A549 treated with ZK216348 at 1 μM for 4 hours (cell line): ENCODE measurements around the gene DES. TPM values are rescaled to one million over a fixed set of nuclear protein-coding genes. Genes with fewer than 3 reads are reported as not detected.

ENCODE experiments used
- total RNA-seq: library from RNA; stranded (reverse); fragments of 200-300 nt; extraction: Qiagen RNA extraction; gene quantifications from 5 replicates; pipeline ENCODE4 v1.2.3, GENCODE V29; 2022; ENCODE audit warnings: low read depth

Gene DES
- 0.18 to 0.51 TPM (median 0.40 TPM) in 3 of 5 replicates, not detected in the others for total RNA-seq

GRCh38 chr2:219418155-219419011 is at the start of gene DES:
Gene DES, plus strand, starts transcription at chr2:219418377. Its CDS starts 86 bp downstream, at chr2:219418463.

GRCh38 chr2:219387306-219388120 is 30.7 kb upstream of the DES start, which contains the start of gene DNPEP:
Gene DNPEP, minus strand, starts transcription at chr2:219387912. Its CDS starts 118 bp downstream, at chr2:219387794.

GRCh38 chr2:219434718-219435525 is 16.7 kb downstream of the DES start, which contains the start of gene SPEG:
Gene SPEG, plus strand, starts transcription at chr2:219434843. Its CDS starts 135 bp downstream, at chr2:219434978.

Other genes with a start within 250 kb of the DES start
- gene SLC23A3, start 248.3 kb upstream of the DES start, total RNA-seq, result 0.28 to 0.80 TPM (median 0.46 TPM) in 5 replicates
- 32.1 to 55.5 TPM (median 46.5 TPM) in 5 replicates for gene CNPPD1, start 241.5 kb upstream of the DES start, total RNA-seq
- gene RETREG2, start 240.1 kb upstream of the DES start, total RNA-seq, result 53.9 to 88.2 TPM (median 84.2 TPM) in 5 replicates
- gene ZFAND2B, start 211.6 kb upstream of the DES start, total RNA-seq, result 12.4 to 25.5 TPM (median 20.6 TPM) in 5 replicates
- gene ABCB6, start 199.4 kb upstream of the DES start, total RNA-seq, result 23.6 to 35.5 TPM (median 32.1 TPM) in 5 replicates
- gene ATG9A, start 188.7 kb upstream of the DES start, total RNA-seq, result 30.5 to 48.5 TPM (median 47.1 TPM) in 5 replicates
- gene ANKZF1, start 188.6 kb upstream of the DES start, total RNA-seq, result 16.7 to 21.8 TPM (median 20.0 TPM) in 5 replicates
- gene GLB1L, start 172.9 kb upstream of the DES start, total RNA-seq, result 5.3 to 9.7 TPM (median 6.5 TPM) in 5 replicates
- gene STK16, start 172.9 kb upstream of the DES start, total RNA-seq, result 23.4 to 34.2 TPM (median 27.8 TPM) in 5 replicates
- gene TUBA4B, start 165.1 kb upstream of the DES start, total RNA-seq, result 0.26 to 0.33 TPM (median 0.27 TPM) in 3 of 5 replicates, not detected in the others
- 299 to 359 TPM (median 345 TPM) in 5 replicates for gene TUBA4A, start 164.5 kb upstream of the DES start, total RNA-seq
- gene DNAJB2, start 139.0 kb upstream of the DES start, total RNA-seq, result 28.6 to 57.4 TPM (median 45.2 TPM) in 5 replicates
- gene PTPRN, start 109.0 kb upstream of the DES start, total RNA-seq, result 1.1 to 1.8 TPM (median 1.4 TPM) in 5 replicates
- gene RESP18, start 85.6 kb upstream of the DES start, total RNA-seq, result not detected in 5 replicates
- gene DNPEP, start 30.5 kb upstream of the DES start, total RNA-seq, result 51.7 to 64.3 TPM (median 58.3 TPM) in 5 replicates
- 5.1 to 10.4 TPM (median 6.9 TPM) in 5 replicates for gene SPEG, start 16.5 kb downstream of the DES start, total RNA-seq
- gene GMPPA, start 80.5 kb downstream of the DES start, total RNA-seq, result 30.0 to 39.8 TPM (median 38.7 TPM) in 5 replicates
- 0.08 to 0.17 TPM (median 0.09 TPM) in 4 of 5 replicates, not detected in the other for gene ASIC4, start 96.1 kb downstream of the DES start, total RNA-seq
- 12.5 to 32.0 TPM (median 29.8 TPM) in 5 replicates for gene CHPF, start 125.4 kb downstream of the DES start, total RNA-seq
- 0.71 to 1.6 TPM (median 1.2 TPM) in 5 replicates for gene TMEM198, start 125.7 kb downstream of the DES start, total RNA-seq
- 13.6 to 26.1 TPM (median 21.3 TPM) in 5 replicates for gene OBSL1, start 153.2 kb downstream of the DES start, total RNA-seq
- 0.19 to 0.74 TPM (median 0.49 TPM) in 5 replicates for gene INHA, start 153.9 kb downstream of the DES start, total RNA-seq
- gene STK11IP, start 179.5 kb downstream of the DES start, total RNA-seq, result 9.4 to 21.0 TPM (median 17.7 TPM) in 5 replicates
- gene SLC4A3, start 209.3 kb downstream of the DES start, total RNA-seq, result 1.9 to 4.4 TPM (median 3.2 TPM) in 5 replicates